NCI-H1048 (cell line): ENCODE measurements around the gene CELF5.

Experiments used
- DNase-seq: peaks from one replicate; lab custom pipeline; 2025; lab: John Stamatoyannopoulos, UW

Gene CELF5

GRCh38 chr19:3243819-3244700, 19.6 kb downstream of the CELF5 start:
- no peak for DNase-seq

GRCh38 chr19:3245050-3245449, 20.6 kb downstream of the CELF5 start:
- no peak for DNase-seq

- no peak for DNase-seq
Observed at GRCh38 chr19:3248728-3249326, 24.4 kb downstream of the CELF5 start.

- DNase-seq, result no peak
Observed at GRCh38 chr19:3249408-3249807, 24.9 kb downstream of the CELF5 start.

GRCh38 chr19:3250675-3251074, 26.2 kb downstream of the CELF5 start:
- DNase-seq, result no peak

- DNase-seq, result no peak
Observed at GRCh38 chr19:3251229-3251628, 26.8 kb downstream of the CELF5 start.

GRCh38 chr19:3252650-3253049, 28.2 kb downstream of the CELF5 start:
- DNase-seq, result no peak

GRCh38 chr19:3253270-3253669, 28.8 kb downstream of the CELF5 start:
- DNase-seq, result no peak

- no peak for DNase-seq
Observed at GRCh38 chr19:3254520-3254919, 30.1 kb downstream of the CELF5 start.

GRCh38 chr19:3257071-3257470, 32.6 kb downstream of the CELF5 start:
- no peak for DNase-seq

- DNase-seq, result no peak
Observed at GRCh38 chr19:3262362-3262761, 37.9 kb downstream of the CELF5 start.

- no peak for DNase-seq
Observed at GRCh38 chr19:3263866-3264265, 39.4 kb downstream of the CELF5 start.

- DNase-seq, result no peak
Observed at GRCh38 chr19:3265432-3265831, 41.0 kb downstream of the CELF5 start.

- no peak for DNase-seq
Observed at GRCh38 chr19:3266092-3266693, 41.7 kb downstream of the CELF5 start.

GRCh38 chr19:3266792-3267514, 42.5 kb downstream of the CELF5 start:
- DNase-seq, result no peak

GRCh38 chr19:3268326-3268725, 43.9 kb downstream of the CELF5 start:
- DNase-seq, result no peak

GRCh38 chr19:3268763-3269162, 44.3 kb downstream of the CELF5 start:
- no peak for DNase-seq

- DNase-seq, result no peak
Observed at GRCh38 chr19:3269916-3270671, 45.6 kb downstream of the CELF5 start.

GRCh38 chr19:3270902-3271301, 46.4 kb downstream of the CELF5 start:
- DNase-seq, result peak; percentile 38

- no peak for DNase-seq
Observed at GRCh38 chr19:3272401-3272931, 48.0 kb downstream of the CELF5 start.

- no peak for DNase-seq
Observed at GRCh38 chr19:3272952-3273351, 48.5 kb downstream of the CELF5 start.
